K562 (cell line): ENCODE measurements around the gene GP1BB. TPM values are rescaled to one million over a fixed set of nuclear protein-coding genes. Genes with fewer than 3 reads are reported as not detected.

Experiments
- CHD7 ChIP-seq: fragments of 200-600 bp; sonication (generic); IDR thresholded peaks from one replicate; pipeline ENCODE4 v1.6.1; 2012; ENCODE audit warnings: mild to moderate bottlenecking, low read depth, low read length, inconsistent platforms
- E2F4 ChIP-seq: sonication (generic); formaldehyde crosslinking; IDR thresholded peaks from 2 replicates; pipeline ENCODE4 v1.8.0; 2022; ENCODE audit warnings: mild to moderate bottlenecking, low read depth, missing genetic modification reagents
- ELF2 ChIP-seq: fragments of 250-450 bp; sonication (Bioruptor Pico); IDR thresholded peaks from 2 replicates; pipeline ENCODE4 v1.5.0; 2021; ENCODE audit warnings: mild to moderate bottlenecking
- FIP1L1 ChIP-seq: fragments of 200-400 bp; formaldehyde crosslinking; IDR thresholded peaks from 2 replicates; pipeline ENCODE4 v1.6.1; 2018; ENCODE audit warnings: mild to moderate bottlenecking, low read depth, low read length; ENCODE audit not compliant: poor library complexity, severe bottlenecking
- MXD1 ChIP-seq: fragments of 250-450 bp; sonication (Bioruptor Pico); IDR thresholded peaks from 2 replicates; pipeline ENCODE4 v1.8.0; 2021; ENCODE audit warnings: borderline replicate concordance, mild to moderate bottlenecking, moderate library complexity; ENCODE audit not compliant: poor library complexity, severe bottlenecking
- NRF1 ChIP-seq, 2 experiments: fragments of 450-650 bp; IDR thresholded peaks in 1 of 2; conservative IDR thresholded peaks in 1 of 2; 2 replicates each; pipeline ENCODE4 v1.6.1; 2014; ENCODE audit warnings: mild to moderate bottlenecking in 2 of 2
- RBBP5 ChIP-seq: fragments of 200-600 bp; sonication (generic); IDR thresholded peaks from 2 replicates; pipeline ENCODE4 v1.6.1; 2012; ENCODE audit warnings: borderline replicate concordance, mild to moderate bottlenecking, low read length, control low read depth, inconsistent platforms; ENCODE audit not compliant: insufficient read depth, poor library complexity, severe bottlenecking
- SREBF1 ChIP-seq: fragments of 150-350 bp; IDR thresholded peaks from 2 replicates; pipeline ENCODE4 v1.6.1; 2014; ENCODE audit warnings: antibody characterized with exemption, low read depth, low read length, borderline replicate concordance
- ZFP30 ChIP-seq: fragments of 250-450 bp; sonication (Bioruptor Pico); IDR thresholded peaks from 2 replicates; pipeline ENCODE4 v1.8.0; 2022; ENCODE audit warnings: moderate library complexity, mild to moderate bottlenecking, inconsistent platforms, borderline replicate concordance
- polyA plus RNA-seq, 8 experiments: library from polyadenylated mRNA; depleted of rRNA in 4 of 8; stranded (reverse) in 5 of 8; unstranded in 3 of 8; fragments of >200 nt; fragmentation: Nextera tagmentation in 2 of 8; fragmentation: Illumina TruSeq in 1 of 8; extraction: Ambion mirVana in 2 of 8; extraction: Trizol in 1 of 8; gene quantifications; 2 replicates each; pipeline versions ENCODE4 v1.2.1 to v1.2.3, GENCODE V29; 2011 to 2014; ENCODE audit warnings: inconsistent platforms in 1 of 8, missing spikeins in 1 of 8
- total RNA-seq, 7 experiments: library from RNA; depleted of rRNA in 6 of 7; stranded (reverse); fragments of >200 nt in 6 of 7; fragmentation: Illumina TruSeq in 2 of 7; extraction: Trizol in 2 of 7; gene quantifications; 2 replicates each; pipeline versions ENCODE4 v1.2.1 to v1.2.3, GENCODE V29; 2011 to 2021; ENCODE audit warnings: low replicate concordance in 1 of 7
- TF ChIP-seq, protein P1 (sequence below): fragments of 450-650 bp; conservative IDR thresholded peaks from 2 replicates; pipeline ENCODE4 v1.6.1; 2016; ENCODE audit warnings: missing genetic modification characterization, low read depth, mild to moderate bottlenecking, control low read depth, missing compliant biosample characterization

GP1BB gene
- total and polyA plus RNA-seq, 9 of the 15 experiments (the other 6 are each of a cell fraction or from before 2014, with no cell fraction given): 0.69 to 162 (median 2.8) TPM

DNA sequence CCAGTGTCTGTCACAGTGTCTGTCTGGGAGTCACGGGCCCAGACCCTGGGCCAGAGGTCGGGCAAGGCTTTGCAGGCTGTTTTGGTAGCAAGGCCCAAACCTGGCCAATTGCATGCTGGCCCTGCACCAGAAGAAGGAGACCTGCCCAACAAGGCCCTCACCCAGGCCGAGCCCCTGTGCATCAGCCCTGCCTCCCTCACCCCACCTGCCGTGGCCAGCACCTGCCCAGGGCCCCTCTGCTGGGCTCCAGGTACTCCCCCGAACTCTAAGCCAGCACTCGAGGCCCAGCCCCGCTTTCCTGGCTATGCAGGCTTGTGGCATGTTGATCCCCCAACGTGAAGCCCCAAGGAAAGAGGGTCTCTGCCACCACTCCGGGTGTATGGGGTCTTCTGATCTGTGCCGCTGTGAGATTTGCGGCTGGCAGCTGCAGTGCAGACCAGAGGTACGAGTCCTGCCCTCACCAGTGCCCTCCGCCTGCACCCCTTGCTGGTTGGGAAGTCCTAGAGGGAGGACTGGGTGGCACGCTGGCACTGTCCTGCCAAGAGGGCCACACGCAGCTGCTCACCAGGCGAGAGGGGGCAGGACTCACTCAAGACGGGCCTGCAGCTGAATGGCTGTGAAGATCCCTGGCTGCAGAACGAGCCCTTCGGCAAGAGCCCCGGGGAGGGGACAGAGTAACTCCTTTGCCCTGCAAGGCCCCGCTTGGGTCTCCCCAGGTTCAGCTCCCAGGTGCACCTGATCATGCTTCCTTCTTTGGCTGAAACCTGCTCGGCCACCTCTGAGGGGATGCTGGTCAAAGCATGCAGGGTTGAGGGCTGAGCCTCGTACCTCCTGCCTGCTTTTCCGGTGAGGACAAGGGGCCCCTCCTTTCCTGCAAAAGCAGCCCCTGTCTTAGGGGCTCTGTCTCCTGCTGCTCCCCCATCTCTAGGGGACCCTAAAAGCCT is 15.7 kb upstream of the GP1BB start (continued):
- TF ChIP-seq SREBF1 (no peak), FIP1L1 (no peak), NRF1 (conservative IDR thresholded peaks at IDR 0.05 in 1 of 2, IDR thresholded peaks at IDR 0.05 in 1 of 2) (no peak), E2F4 (no peak), MXD1 (CRISPR knock-in tag) (no peak), ZFP30 (no peak), CHD7 (no peak), RBBP5 (no peak), ELF2 (CRISPR knock-in tag) (0 out of 2 replicates have a peak, but pooled peaks have one; percentile 47)
- TF ChIP-seq, protein P1, sequence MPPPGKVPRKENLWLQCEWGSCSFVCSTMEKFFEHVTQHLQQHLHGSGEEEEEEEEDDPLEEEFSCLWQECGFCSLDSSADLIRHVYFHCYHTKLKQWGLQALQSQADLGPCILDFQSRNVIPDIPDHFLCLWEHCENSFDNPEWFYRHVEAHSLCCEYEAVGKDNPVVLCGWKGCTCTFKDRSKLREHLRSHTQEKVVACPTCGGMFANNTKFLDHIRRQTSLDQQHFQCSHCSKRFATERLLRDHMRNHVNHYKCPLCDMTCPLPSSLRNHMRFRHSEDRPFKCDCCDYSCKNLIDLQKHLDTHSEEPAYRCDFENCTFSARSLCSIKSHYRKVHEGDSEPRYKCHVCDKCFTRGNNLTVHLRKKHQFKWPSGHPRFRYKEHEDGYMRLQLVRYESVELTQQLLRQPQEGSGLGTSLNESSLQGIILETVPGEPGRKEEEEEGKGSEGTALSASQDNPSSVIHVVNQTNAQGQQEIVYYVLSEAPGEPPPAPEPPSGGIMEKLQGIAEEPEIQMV (tag): no peak
